HG03066 (cell line): Measurements from ENCODE around the gene BPI.
"Not testable (repeated sequence)": the region's sequence is repeated elsewhere in the genome, so short reads cannot be mapped to it uniquely, and the experiment has no call there.

Experiments
- ATAC-seq: cut with Tn5 transposase; IDR thresholded peaks from one replicate; pipeline ENCODE4 v1.9.1; 2021; ENCODE audit warnings: low read depth; ENCODE audit not compliant: unreplicated experiment

BPI gene

GRCh38 chr20:38300438-38300837 is 3.5 kb upstream of the BPI start:
- ATAC-seq, result no peak

- ATAC-seq, result no peak
These were observed 2.6 kb upstream of the BPI start for GRCh38 chr20:38301309-38301708.

GRCh38 chr20:38302786-38303185 is 1.2 kb upstream of the BPI start:
- ATAC-seq, result no peak

GRCh38 chr20:38304845-38305447 is 990 bp downstream of the BPI start:
- ATAC-seq, result no peak

- no peak for ATAC-seq
These were observed 1.6 kb downstream of the BPI start for GRCh38 chr20:38305541-38305940.

- no peak for ATAC-seq
These were observed 2.4 kb downstream of the BPI start for GRCh38 chr20:38306379-38306778.

- no peak for ATAC-seq
These were observed 3.6 kb downstream of the BPI start for GRCh38 chr20:38307371-38308046.

- no peak for ATAC-seq
These were observed 4.1 kb downstream of the BPI start for GRCh38 chr20:38308047-38308438.

GRCh38 chr20:38308447-38308846 is 4.5 kb downstream of the BPI start:
- ATAC-seq, result no peak

GRCh38 chr20:38311091-38311490 is 7.1 kb downstream of the BPI start:
- no peak for ATAC-seq

GRCh38 chr20:38311491-38311890 is 7.5 kb downstream of the BPI start:
- ATAC-seq, result no peak

- ATAC-seq, result no peak
These were observed 9.7 kb downstream of the BPI start for GRCh38 chr20:38313676-38314075.

GRCh38 chr20:38314350-38314749 is 10.4 kb downstream of the BPI start:
- ATAC-seq, result not testable (repeated sequence)

- no peak for ATAC-seq
These were observed 11.5 kb downstream of the BPI start for GRCh38 chr20:38315290-38315966.

GRCh38 chr20:38316341-38316740 is 12.4 kb downstream of the BPI start:
- ATAC-seq, result no peak

GRCh38 chr20:38317422-38317821 is 13.5 kb downstream of the BPI start:
- no peak for ATAC-seq

GRCh38 chr20:38320221-38320620 is 16.3 kb downstream of the BPI start:
- no peak for ATAC-seq

- no peak for ATAC-seq
These were observed 18.1 kb downstream of the BPI start for GRCh38 chr20:38321959-38322598.

- no peak for ATAC-seq
These were observed 20.2 kb downstream of the BPI start for GRCh38 chr20:38324159-38324558.

GRCh38 chr20:38325167-38325566 is 21.2 kb downstream of the BPI start:
- no peak for ATAC-seq

GRCh38 chr20:38325905-38326304 is 21.9 kb downstream of the BPI start:
- no peak for ATAC-seq
